H1 (cell line): Measurements from ENCODE around the gene TRABD2A. TPM values are rescaled to one million over a fixed set of nuclear protein-coding genes. Genes with fewer than 3 reads are reported as not detected.

Experiments
- CBX8 ChIP-seq: fragments of 300-800, 300-1000 bp; sonication (generic); IDR thresholded peaks from 2 replicates; pipeline ENCODE4 v1.7.1; 2016; ENCODE audit warnings: low read depth, low read length, borderline replicate concordance
- CEBPB ChIP-seq: IDR thresholded peaks from 2 replicates; pipeline ENCODE4 v1.6.1; 2012; ENCODE audit warnings: low read depth, low read length
- CHD7 ChIP-seq: fragments of 300-600 bp; sonication (generic); IDR thresholded peaks from 2 replicates; pipeline ENCODE4 v1.7.1; 2012; ENCODE audit warnings: low read length, moderate library complexity, mild to moderate bottlenecking, inconsistent platforms; ENCODE audit not compliant: insufficient replicate concordance
- CREB1 ChIP-seq: IDR thresholded peaks from 2 replicates; pipeline ENCODE4 v1.6.1; 2012; ENCODE audit warnings: inconsistent platforms
- CTBP2 ChIP-seq: IDR thresholded peaks from 2 replicates; pipeline ENCODE4 v1.7.0; 2011; ENCODE audit warnings: borderline replicate concordance, mild to moderate bottlenecking, moderate library complexity, mixed read lengths, low read length; ENCODE audit not compliant: insufficient read depth, insufficient read length
- RAD21 ChIP-seq, 2 experiments: IDR thresholded peaks in 1 of 2; conservative IDR thresholded peaks in 1 of 2; 2 replicates each; pipeline ENCODE4 v1.6.1; 2011; ENCODE audit warnings: low read depth in 2 of 2, low read length in 2 of 2, improper control_type of control experiment in 1 of 2, inconsistent platforms in 1 of 2, mild to moderate bottlenecking in 1 of 2, moderate library complexity in 1 of 2
- SIRT6 ChIP-seq: IDR thresholded peaks from one replicate; pipeline ENCODE4 v1.7.1; 2012; ENCODE audit warnings: low read length, inconsistent platforms
- USF2 ChIP-seq: IDR thresholded peaks from 2 replicates; pipeline ENCODE4 v1.6.1; 2011; ENCODE audit warnings: low read length, improper control_type of control experiment
- polyA plus RNA-seq, 7 experiments: library from polyadenylated mRNA; depleted of rRNA in 3 of 7; stranded (reverse) in 5 of 7; unstranded in 2 of 7; fragments of >200 nt in 5 of 7; fragments of 200-250 nt in 2 of 7; gene quantifications; 1 replicate in 5 of 7; 2 replicates in 1 of 7; 4 replicates in 1 of 7; pipeline versions ENCODE4 v1.2.1 to v1.2.3, GENCODE V29; 2011 to 2013; ENCODE audit warnings: missing spikeins in 2 of 7, mixed read lengths in 2 of 7
- total RNA-seq: library from RNA; stranded (reverse); fragmentation: NEBNext Ultra II Directional; extraction: Animal tissue kit (Norgen Biotek cat#: 25700); gene quantifications from 2 replicates; pipeline ENCODE4 v1.2.1, GENCODE V29; 2021

Gene TRABD2A
- total and polyA plus RNA-seq, 2 of the 8 experiments (the other 6 are each of a cell fraction or from before 2014, with no cell fraction given) = 17.3 to 18.6 TPM

GRCh38 chr2:84906900-84907714 is 26.2 kb upstream of the TRABD2A start (continued):
- TF ChIP-seq CHD7 (no peak), CREB1 (0 out of 2 replicates have a peak, but pooled peaks have one; percentile 25), CBX8 (no peak), CEBPB (no peak), RAD21 (IDR thresholded peaks at IDR 0.05 in 1 of 2, conservative IDR thresholded peaks at IDR 0.05 in 1 of 2; ENCODE audit: low read depth in 2 of 2, low read length in 2 of 2) (no peak), CTBP2 (no peak), SIRT6 (no peak), USF2 (no peak)
